PC-3 (cell line): Measurements from ENCODE around the gene GADD45B. TPM values are rescaled to one million over a fixed set of nuclear protein-coding genes. Genes with fewer than 3 reads are reported as not detected.
"Not testable (repeated sequence)": the region's sequence is repeated elsewhere in the genome, so short reads cannot be mapped to it uniquely, and the experiment has no call there.

Experiments
- ATAC-seq: fragments of 200-7000 bp; cut with Tn5 transposase; 2 replicates; pipeline ENCODE4 v1.9.1; 2020; ENCODE audit warnings: mild to moderate bottlenecking, moderate library complexity
- BruUV-seq: library from RNA; stranded (reverse); fragments of 400-500 nt; replicated peaks from 2 replicates; lab custom pipeline; 2021; lab: Mats Ljungman, UMichigan
- CTCF ChIA-PET: fragments of 300-600 bp; sonication (Branson Sonifier 250); formaldehyde crosslinking; loops from one replicate; lab custom pipeline; 2022; ENCODE audit warnings: antibody characterized with exemption; lab: Charles Lee
- POLR2A ChIA-PET: fragments of 300-600 bp; sonication (Branson Sonifier 250); formaldehyde crosslinking; loops from one replicate; lab custom pipeline; 2022; ENCODE audit warnings: antibody characterized with exemption; ENCODE audit not compliant: unreplicated experiment; lab: Charles Lee
- DNase-seq: peaks from one replicate; pipeline ENCODE4 v3.0.0-alpha.2; 2015
- H2AFZ ChIP-seq: fragments of 300-600 bp; sonication (generic); 2 replicates; pipeline ENCODE4 v1.6.0; 2016; ENCODE audit warnings: antibody characterized with exemption, low read length
- H3F3A ChIP-seq: fragments of 300-600 bp; sonication (generic); one replicate; pipeline ENCODE4 v1.6.0; 2017; ENCODE audit warnings: antibody characterized with exemption, low read length, control low read depth, mild to moderate bottlenecking; ENCODE audit not compliant: unreplicated experiment
- H3K27ac ChIP-seq: fragments of 300-600 bp; sonication (generic); 2 replicates; pipeline ENCODE4 v1.5.1; 2016; ENCODE audit warnings: mild to moderate bottlenecking, low read length
- H3K27me3 ChIP-seq: fragments of 300-600 bp; sonication (generic); 2 replicates; pipeline ENCODE4 v1.6.1; 2016; ENCODE audit warnings: low read length, mixed read lengths
- H3K36me3 ChIP-seq: fragments of 300-600 bp; sonication (generic); 2 replicates; pipeline ENCODE4 v1.6.1; 2016; ENCODE audit warnings: low read depth, mixed run types, low read length, mixed read lengths
- H3K4me1 ChIP-seq: fragments of 300-600 bp; sonication (generic); 2 replicates; pipeline ENCODE4 v1.5.1; 2016; ENCODE audit warnings: low read length; ENCODE audit not compliant: insufficient read depth
- H3K4me2 ChIP-seq: fragments of 300-600 bp; sonication (generic); 2 replicates; pipeline ENCODE4 v1.6.0; 2016; ENCODE audit warnings: low read length
- H3K4me3 ChIP-seq: fragments of 300-600 bp; sonication (generic); 2 replicates; pipeline ENCODE4 v1.5.1; 2016; ENCODE audit warnings: mild to moderate bottlenecking, low read length, mixed read lengths
- H3K79me2 ChIP-seq: fragments of 300-600 bp; sonication (generic); 2 replicates; pipeline ENCODE4 v1.6.1; 2017; ENCODE audit warnings: low read length, mixed read lengths
- H3K9ac ChIP-seq: fragments of 300-600 bp; sonication (generic); 2 replicates; pipeline ENCODE4 v1.6.0; 2016; ENCODE audit warnings: mild to moderate bottlenecking, low read length
- H3K9me2 ChIP-seq: fragments of 300-600 bp; sonication (generic); replicated peaks from 2 replicates; pipeline ENCODE4 v1.6.1; 2016; ENCODE audit warnings: mixed run types, low read length, mixed read lengths
- H3K9me3 ChIP-seq: fragments of 300-600 bp; sonication (generic); 2 replicates; pipeline ENCODE4 v1.6.1; 2016; ENCODE audit warnings: low read length, mixed read lengths
- H4K20me1 ChIP-seq: fragments of 300-600 bp; sonication (generic); 2 replicates; pipeline ENCODE4 v1.6.1; 2016; ENCODE audit warnings: low read length, mixed read lengths
- EZH2 ChIP-seq: fragments of 300-600 bp; sonication (generic); IDR thresholded peaks from one replicate; pipeline ENCODE4 v1.6.1; 2017; ENCODE audit warnings: antibody characterized with exemption, mild to moderate bottlenecking, low read length; ENCODE audit not compliant: unreplicated experiment
- EZH2phosphoT487 ChIP-seq: fragments of 300-600 bp; sonication (generic); IDR thresholded peaks from 2 replicates; pipeline ENCODE4 v1.6.1; 2018; ENCODE audit warnings: mild to moderate bottlenecking, antibody characterized with exemption, low read length, borderline replicate concordance
- intact Hi-C: fragments of 100-400 bp; cut with micrococcal nuclease; formaldehyde crosslinking; loops from 2 replicates; pipeline ENCODE4 v1.9.0; 2023
- total RNA-seq: library from RNA; depleted of rRNA; stranded (reverse); fragments of >200 nt; gene quantifications from 2 replicates; pipeline ENCODE4 v1.2.3, GENCODE V29; 2014
- TF ChIP-seq, protein P1 (sequence below): fragments of 300-600 bp; sonication (generic); conservative IDR thresholded peaks from 2 replicates; pipeline ENCODE4 v1.5.1; 2017; ENCODE audit warnings: antibody characterized with exemption, low read depth, mild to moderate bottlenecking, low read length

GADD45B gene
- total RNA-seq, 1 experiment from 2014 or later, result 137 TPM

GRCh38 chr19:2462635-2463421 is 13.1 kb upstream of the GADD45B start:
- Histone ChIP-seq H3K27me3 (no peaks in the 10 kb centered on the region), H3K27ac (peak overlapping the region; percentile 71), H3K4me2 (peak overlapping the region; percentile 91), H3K9me2 (no peaks in the 10 kb centered on the region), H3K79me2 (no peaks in the 10 kb centered on the region), H3K4me1 (peaks cover 5% of the 10 kb centered on the region; the same call in 1 of the 2 replicates), H3K36me3 (no peaks in the 10 kb centered on the region), H4K20me1 (no peaks in the 10 kb centered on the region), H3K4me3 (peak overlapping the region; percentile 90; the same call in 1 of the 2 replicates), H3F3A (no peaks in the 10 kb centered on the region), H2AFZ (peak overlapping the region; percentile 96), H3K9me3 (no peaks in the 10 kb centered on the region), H3K9ac (peak overlapping the region; percentile 71)
- DNase-seq, result peak; percentile 95
- CTCF ChIA-PET, result interaction anchor here (0.5 kb wide), 2 partner anchors 116 to 307 kb away, joined by 4 to 6 read pairs; no protein-coding TSS in a partner anchor
- TF ChIP-seq EZH2, result no peak
- TF ChIP-seq, protein P1, sequence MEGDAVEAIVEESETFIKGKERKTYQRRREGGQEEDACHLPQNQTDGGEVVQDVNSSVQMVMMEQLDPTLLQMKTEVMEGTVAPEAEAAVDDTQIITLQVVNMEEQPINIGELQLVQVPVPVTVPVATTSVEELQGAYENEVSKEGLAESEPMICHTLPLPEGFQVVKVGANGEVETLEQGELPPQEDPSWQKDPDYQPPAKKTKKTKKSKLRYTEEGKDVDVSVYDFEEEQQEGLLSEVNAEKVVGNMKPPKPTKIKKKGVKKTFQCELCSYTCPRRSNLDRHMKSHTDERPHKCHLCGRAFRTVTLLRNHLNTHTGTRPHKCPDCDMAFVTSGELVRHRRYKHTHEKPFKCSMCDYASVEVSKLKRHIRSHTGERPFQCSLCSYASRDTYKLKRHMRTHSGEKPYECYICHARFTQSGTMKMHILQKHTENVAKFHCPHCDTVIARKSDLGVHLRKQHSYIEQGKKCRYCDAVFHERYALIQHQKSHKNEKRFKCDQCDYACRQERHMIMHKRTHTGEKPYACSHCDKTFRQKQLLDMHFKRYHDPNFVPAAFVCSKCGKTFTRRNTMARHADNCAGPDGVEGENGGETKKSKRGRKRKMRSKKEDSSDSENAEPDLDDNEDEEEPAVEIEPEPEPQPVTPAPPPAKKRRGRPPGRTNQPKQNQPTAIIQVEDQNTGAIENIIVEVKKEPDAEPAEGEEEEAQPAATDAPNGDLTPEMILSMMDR, result no peak
- TF ChIP-seq EZH2phosphoT487, result no peak
- BruUV-seq, result no TSS peak
- ATAC-seq, result peak; percentile 48
- POLR2A ChIA-PET, result interaction anchor here (0.7 kb wide), 1 partner anchor 90 kb away, joined by 18 read pairs; no protein-coding TSS in a partner anchor
- intact Hi-C loops, result no loop called here

GRCh38 chr19:2463694-2464093 is 12.2 kb upstream of the GADD45B start:
- H3K27me3 ChIP-seq, H3K4me3 ChIP-seq, H3K9ac ChIP-seq, BruUV-seq, ATAC-seq, H3F3A ChIP-seq, H3K4me1 ChIP-seq, H3K36me3 ChIP-seq, H2AFZ ChIP-seq, H3K4me2 ChIP-seq, H3K9me3 ChIP-seq, CTCF ChIA-PET, H3K79me2 ChIP-seq, H3K27ac ChIP-seq, DNase-seq, POLR2A ChIA-PET, intact Hi-C loops, H4K20me1 ChIP-seq, H3K9me2 ChIP-seq: not testable (repeated sequence)

- H3K4me2 ChIP-seq, result no peak overlapping the region
- H2AFZ ChIP-seq, result no peak overlapping the region
- no peaks in the 10 kb centered on the region for H3K27me3 ChIP-seq
- peaks cover 15% of the 10 kb centered on the region for H3K4me1 ChIP-seq
- ChIA-PET POLR2A (no interaction called here), CTCF (no interaction called here)
- H3K9me3 ChIP-seq, result no peaks in the 10 kb centered on the region
- H3K9me2 ChIP-seq, result no peaks in the 10 kb centered on the region
- no peaks in the 10 kb centered on the region for H3K79me2 ChIP-seq
- ATAC-seq, result no peak
- BruUV-seq, result no TSS peak
- no peak for DNase-seq
- intact Hi-C loops, result no loop called here
- no peak overlapping the region for H3K27ac ChIP-seq
- H3K36me3 ChIP-seq, result no peaks in the 10 kb centered on the region
- no peak overlapping the region for H3K4me3 ChIP-seq
- H3F3A ChIP-seq, result no peaks in the 10 kb centered on the region
- H4K20me1 ChIP-seq, result no peaks in the 10 kb centered on the region
- H3K9ac ChIP-seq, result no peak overlapping the region
- TF ChIP-seq EZH2phosphoT487, result no peak
- TF ChIP-seq, protein P1, result no peak
- TF ChIP-seq EZH2, result no peak
Measured at GRCh38 chr19:2464389-2464788, 11.5 kb upstream of the GADD45B start.
